ENCODE results near the gene CROCC.
"Not testable (repeated sequence)": the region's sequence is repeated elsewhere in the genome, so short reads cannot be mapped to it uniquely, and the experiment has no call there.

DNA sequence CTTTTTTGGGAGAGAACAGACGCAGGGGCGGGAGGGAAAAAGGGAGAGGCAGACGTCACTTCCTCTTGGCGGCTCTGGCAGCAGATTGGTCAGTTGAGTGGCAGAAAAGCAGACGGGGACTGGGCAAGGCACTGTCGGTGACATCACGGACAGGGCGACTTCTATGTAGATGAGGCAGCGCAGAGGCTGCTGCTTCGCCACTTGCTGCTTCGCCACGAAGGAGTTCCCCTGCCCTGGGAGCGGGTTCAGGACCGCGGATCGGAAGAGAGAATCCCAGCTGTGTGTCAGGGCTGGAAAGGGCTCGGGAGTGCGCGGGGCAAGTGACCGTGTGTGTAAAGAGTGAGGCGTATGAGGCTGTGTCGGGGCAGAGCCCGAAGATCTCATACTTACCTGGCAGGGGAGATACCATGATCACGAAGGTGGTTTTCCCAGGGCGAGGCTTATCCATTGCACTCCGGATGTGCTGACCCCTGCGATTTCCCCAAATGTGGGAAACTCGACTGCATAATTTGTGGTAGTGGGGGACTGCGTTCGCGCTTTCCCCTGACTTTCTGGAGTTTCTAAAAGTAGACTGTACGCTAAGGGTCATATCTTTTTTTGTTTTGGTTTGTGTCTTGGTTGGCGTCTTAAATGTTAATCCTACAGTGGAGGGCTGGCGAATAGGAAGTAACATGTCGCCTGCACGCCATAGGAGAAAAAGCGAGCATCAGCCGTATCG, 26.0 kb upstream of the CROCC start, which contains the start of gene RNU1-2:
- TF ChIP-seq CTCF (IDR thresholded peaks at IDR 0.05; ENCODE audit: insufficient read depth, low read length): not testable (repeated sequence)
- peak; percentile 42; the same call in 1 of the 2 replicates for TF ChIP-seq SPI1 (IDR thresholded peaks at IDR 0.05; ENCODE audit: borderline replicate concordance, low read depth)
- TF ChIP-seq, protein P1, sequence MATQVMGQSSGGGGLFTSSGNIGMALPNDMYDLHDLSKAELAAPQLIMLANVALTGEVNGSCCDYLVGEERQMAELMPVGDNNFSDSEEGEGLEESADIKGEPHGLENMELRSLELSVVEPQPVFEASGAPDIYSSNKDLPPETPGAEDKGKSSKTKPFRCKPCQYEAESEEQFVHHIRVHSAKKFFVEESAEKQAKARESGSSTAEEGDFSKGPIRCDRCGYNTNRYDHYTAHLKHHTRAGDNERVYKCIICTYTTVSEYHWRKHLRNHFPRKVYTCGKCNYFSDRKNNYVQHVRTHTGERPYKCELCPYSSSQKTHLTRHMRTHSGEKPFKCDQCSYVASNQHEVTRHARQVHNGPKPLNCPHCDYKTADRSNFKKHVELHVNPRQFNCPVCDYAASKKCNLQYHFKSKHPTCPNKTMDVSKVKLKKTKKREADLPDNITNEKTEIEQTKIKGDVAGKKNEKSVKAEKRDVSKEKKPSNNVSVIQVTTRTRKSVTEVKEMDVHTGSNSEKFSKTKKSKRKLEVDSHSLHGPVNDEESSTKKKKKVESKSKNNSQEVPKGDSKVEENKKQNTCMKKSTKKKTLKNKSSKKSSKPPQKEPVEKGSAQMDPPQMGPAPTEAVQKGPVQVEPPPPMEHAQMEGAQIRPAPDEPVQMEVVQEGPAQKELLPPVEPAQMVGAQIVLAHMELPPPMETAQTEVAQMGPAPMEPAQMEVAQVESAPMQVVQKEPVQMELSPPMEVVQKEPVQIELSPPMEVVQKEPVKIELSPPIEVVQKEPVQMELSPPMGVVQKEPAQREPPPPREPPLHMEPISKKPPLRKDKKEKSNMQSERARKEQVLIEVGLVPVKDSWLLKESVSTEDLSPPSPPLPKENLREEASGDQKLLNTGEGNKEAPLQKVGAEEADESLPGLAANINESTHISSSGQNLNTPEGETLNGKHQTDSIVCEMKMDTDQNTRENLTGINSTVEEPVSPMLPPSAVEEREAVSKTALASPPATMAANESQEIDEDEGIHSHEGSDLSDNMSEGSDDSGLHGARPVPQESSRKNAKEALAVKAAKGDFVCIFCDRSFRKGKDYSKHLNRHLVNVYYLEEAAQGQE (IDR thresholded peaks at IDR 0.05; ENCODE audit: insufficient replicate concordance, low read depth): not testable (repeated sequence)
- TF ChIP-seq GABPA (IDR thresholded peaks at IDR 0.05; ENCODE audit: low read depth): peak; percentile 25; the same call in 1 of the 2 replicates
